Mucosa of descending colon (tissue), 3 donors: ENCODE results near the gene MED13L. TPM values are rescaled to one million over a fixed set of nuclear protein-coding genes. Genes with fewer than 3 reads are reported as not detected.

Experiments
- ATAC-seq: fragments of 200-7000 bp; cut with Tn5 transposase; one replicate; pipeline ENCODE4 v1.9.1; 2020; ENCODE audit warnings: mild to moderate bottlenecking, moderate library complexity
- DNase-seq, 3 donors: peaks; one replicate each; pipeline ENCODE4 v3.0.0-alpha.2; 2020
- H3K36me3 ChIP-seq: fragments of 200-600 bp; one replicate; pipeline ENCODE4 v1.8.0; 2021; ENCODE audit warnings: low read depth, mild to moderate bottlenecking
- H3K4me1 ChIP-seq: fragments of 200-600 bp; one replicate; pipeline ENCODE4 v1.8.0; 2021; ENCODE audit warnings: low read depth, mild to moderate bottlenecking
- H3K4me3 ChIP-seq: fragments of 200-600 bp; one replicate; pipeline ENCODE4 v1.8.0; 2021; ENCODE audit warnings: mild to moderate bottlenecking
- H3K9me3 ChIP-seq: fragments of 200-600 bp; one replicate; pipeline ENCODE4 v1.8.0; 2021; ENCODE audit warnings: mild to moderate bottlenecking
- CTCF ChIP-seq: fragments of 200-600 bp; IDR thresholded peaks from one replicate; pipeline ENCODE4 v1.8.0; 2022; ENCODE audit warnings: antibody characterized with exemption, mild to moderate bottlenecking
- intact Hi-C, 2 donors: fragments of 100-400 bp; cut with DNase I in 1 of 2; cut with micrococcal nuclease in 1 of 2; formaldehyde crosslinking; loops; one replicate each; pipeline versions ENCODE4 v1.11.0 to v1.11.1; 2022; cut with DNase I, micrococcal nuclease
- total RNA-seq, 3 donors: library from RNA; stranded (reverse); fragmentation: NEBNext Ultra II Directional in 2 of 3; extraction: Animal tissue kit (Norgen Biotek cat#: 25700) in 2 of 3; gene quantifications; one replicate each; pipeline versions ENCODE4 v1.2.1 to v1.2.4, GENCODE V29; 2021 to 2023
- donor health status: DM: no; HTN: no; CAD: no; lungs with moderate emphysema.
- donor health status: DM: no; HTN: no; CAD: no.
- donor health status: DM: no; HTN: yes; CAD: no.

Gene MED13L
- total RNA-seq, 3 donors from 2014 or later = 96.9 to 165 (median 135) TPM

DNA sequence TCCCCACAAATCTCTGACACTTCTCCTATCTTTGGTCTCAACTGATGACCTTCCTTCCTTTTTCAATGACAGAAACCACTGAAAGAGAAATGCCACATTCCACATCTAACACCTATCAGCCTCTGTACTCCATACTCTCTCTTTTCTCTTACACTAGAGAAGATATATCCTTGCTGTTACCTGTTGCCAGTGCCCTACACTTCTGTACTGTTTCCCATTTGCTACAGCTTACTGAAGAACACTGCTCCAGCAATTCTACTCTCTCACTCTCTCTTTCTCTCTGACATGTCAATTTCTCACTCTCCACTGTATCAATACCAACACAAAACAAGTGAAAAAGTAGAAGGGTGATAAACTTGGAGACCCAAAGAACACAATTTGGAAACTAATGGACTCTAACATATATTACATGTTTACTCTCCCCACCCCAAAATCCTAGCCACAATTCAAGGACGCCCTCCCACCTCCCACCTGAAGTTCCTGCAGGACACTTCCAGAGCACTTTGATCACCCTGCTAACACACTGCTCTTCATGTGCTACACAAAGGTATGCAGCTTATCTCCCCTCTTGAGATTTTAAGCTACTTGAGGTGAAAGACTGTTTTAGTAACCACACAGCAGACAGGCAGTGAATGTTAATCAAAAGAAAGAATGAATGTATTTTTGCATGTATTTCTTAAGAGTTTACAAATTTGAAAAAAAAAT is 95.0 kb downstream of the MED13L start:
- intact Hi-C loops = no loop called here
- TF ChIP-seq CTCF = no peak
- Histone ChIP-seq H3K4me1 (no peaks in the 10 kb centered on the region), H3K4me3 (no peak overlapping the region), H3K9me3 (no peaks in the 10 kb centered on the region), H3K36me3 (no peaks in the 10 kb centered on the region)
- DNase-seq (no peak), ATAC-seq (no peak)

DNA sequence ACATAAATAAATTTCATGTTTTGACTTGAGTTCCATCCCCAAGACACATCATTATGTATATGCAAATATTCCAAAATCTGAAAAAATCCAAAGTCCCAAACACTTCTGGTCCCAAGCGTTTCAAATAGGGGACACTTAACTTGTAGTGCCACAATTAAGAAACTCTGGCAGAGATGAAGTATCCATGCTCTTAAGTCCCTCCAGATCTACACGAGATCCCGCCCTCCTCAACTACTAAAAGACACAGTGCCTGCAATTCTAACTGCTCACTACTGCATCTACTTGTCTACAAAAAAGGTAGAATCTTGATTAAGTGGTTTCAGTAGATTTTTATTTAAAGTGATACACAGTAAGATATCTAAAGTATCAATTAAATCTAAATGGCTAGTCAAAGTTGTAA is 97.0 kb downstream of the MED13L start:
- no peak overlapping the region for H3K4me3 ChIP-seq
- intact Hi-C loops = no loop called here
- TF ChIP-seq CTCF = no peak
- DNase-seq (no peak), ATAC-seq (no peak)
- H3K36me3 ChIP-seq = no peaks in the 10 kb centered on the region
- no peaks in the 10 kb centered on the region for H3K9me3 ChIP-seq
- H3K4me1 ChIP-seq = no peaks in the 10 kb centered on the region

DNA sequence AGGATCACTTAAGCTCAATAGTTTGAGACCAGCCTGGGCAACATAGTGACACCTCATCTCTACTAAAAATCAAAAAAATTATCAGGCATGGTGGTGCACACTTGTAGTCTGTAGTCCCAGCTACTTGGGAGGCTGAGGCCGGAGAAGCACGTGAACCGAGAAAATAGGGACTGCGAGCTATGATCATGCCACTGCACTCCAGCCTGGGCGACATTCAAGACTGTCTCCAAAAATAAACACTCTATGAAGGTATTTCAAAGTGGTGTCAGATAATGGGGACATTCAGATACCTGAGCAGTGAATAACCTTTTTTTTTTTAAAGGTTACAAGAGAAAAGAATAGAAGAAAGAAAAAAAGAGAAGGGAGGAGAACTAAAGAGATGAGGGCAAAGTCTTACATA is 98.1 kb downstream of the MED13L start:
- TF ChIP-seq CTCF = no peak
- H3K4me1 ChIP-seq = no peaks in the 10 kb centered on the region
- ATAC-seq (no peak), DNase-seq (no peak)
- no peak overlapping the region for H3K4me3 ChIP-seq
- intact Hi-C loops = no loop called here
- no peaks in the 10 kb centered on the region for H3K36me3 ChIP-seq
- no peaks in the 10 kb centered on the region for H3K9me3 ChIP-seq

DNA sequence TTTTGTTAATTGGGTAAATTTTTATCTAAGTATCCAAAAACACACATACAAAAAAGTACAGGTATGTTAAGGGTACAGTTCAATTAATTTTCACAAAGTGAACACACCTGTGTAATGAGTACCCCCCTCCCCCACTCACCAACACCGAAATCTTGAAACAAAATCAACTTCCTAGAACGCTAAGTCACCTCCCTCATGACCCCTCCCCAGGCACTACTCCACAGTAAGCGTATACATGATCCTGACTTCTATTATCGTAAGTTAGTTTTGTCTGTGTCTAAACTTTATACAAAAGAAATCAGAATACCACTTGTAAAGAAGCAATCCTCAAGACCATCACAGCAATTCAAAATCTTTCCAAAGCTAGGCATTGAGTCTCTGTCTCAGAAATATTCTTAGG is 100.5 kb downstream of the MED13L start:
- intact Hi-C loops = no loop called here

GRCh38 chr12:116174904-116175303 is 102.6 kb downstream of the MED13L start:
- H3K36me3 ChIP-seq = no peaks in the 10 kb centered on the region
- H3K9me3 ChIP-seq = no peaks in the 10 kb centered on the region
- DNase-seq (no peak), ATAC-seq (no peak)
- no peak for TF ChIP-seq CTCF
- no peaks in the 10 kb centered on the region for H3K4me1 ChIP-seq
- no peak overlapping the region for H3K4me3 ChIP-seq
- intact Hi-C loops = no loop called here

More for the DNA sequence above, 100.5 kb downstream of the MED13L start:
- H3K4me1 ChIP-seq = no peaks in the 10 kb centered on the region
- DNase-seq (no peak), ATAC-seq (no peak)
- no peaks in the 10 kb centered on the region for H3K36me3 ChIP-seq
- TF ChIP-seq CTCF = no peak
- H3K4me3 ChIP-seq = no peak overlapping the region
- no peaks in the 10 kb centered on the region for H3K9me3 ChIP-seq

- DNase-seq (no peak), ATAC-seq (no peak)
- Histone ChIP-seq H3K4me3 (no peak overlapping the region), H3K4me1 (no peaks in the 10 kb centered on the region), H3K36me3 (no peaks in the 10 kb centered on the region), H3K9me3 (no peaks in the 10 kb centered on the region)
- intact Hi-C loops = no loop called here
- TF ChIP-seq CTCF = no peak
Observed at GRCh38 chr12:116174006-116174405, 103.5 kb downstream of the MED13L start.
